HG03045 (cell line): Measurements from ENCODE around the gene SLC39A13.

Source experiments
- ATAC-seq: cut with Tn5 transposase; IDR thresholded peaks from one replicate; pipeline ENCODE4 v1.9.1; 2021; ENCODE audit warnings: mild to moderate bottlenecking, moderate library complexity; ENCODE audit not compliant: unreplicated experiment

SLC39A13 gene

GRCh38 chr11:47407746-47408590, at the start of gene SLC39A13:
Gene SLC39A13, plus strand, starts transcription at chr11:47408590. Its CDS starts 1,505 bp downstream, at chr11:47410095.
- peak; percentile 85 for ATAC-seq

DNA sequence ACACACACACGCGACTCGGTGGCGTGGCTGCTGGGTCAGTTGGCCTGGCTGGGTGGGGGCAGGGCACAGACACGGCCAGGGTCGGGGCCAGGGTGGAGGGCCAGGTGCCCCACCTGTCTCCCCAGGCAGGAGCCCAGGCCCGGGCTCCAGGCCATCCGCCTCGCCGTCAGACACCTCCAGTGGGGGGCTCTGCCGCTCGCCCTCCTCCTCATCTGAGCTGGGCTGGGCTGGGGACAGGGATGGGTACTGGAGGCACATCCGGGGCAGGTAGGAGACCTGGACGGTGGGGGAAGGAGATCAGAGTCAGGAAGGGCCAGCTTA, 49.7 kb upstream of the SLC39A13 start:
- ATAC-seq, result no peak

GRCh38 chr11:47359162-47359561, 49.2 kb upstream of the SLC39A13 start:
- no peak for ATAC-seq

DNA sequence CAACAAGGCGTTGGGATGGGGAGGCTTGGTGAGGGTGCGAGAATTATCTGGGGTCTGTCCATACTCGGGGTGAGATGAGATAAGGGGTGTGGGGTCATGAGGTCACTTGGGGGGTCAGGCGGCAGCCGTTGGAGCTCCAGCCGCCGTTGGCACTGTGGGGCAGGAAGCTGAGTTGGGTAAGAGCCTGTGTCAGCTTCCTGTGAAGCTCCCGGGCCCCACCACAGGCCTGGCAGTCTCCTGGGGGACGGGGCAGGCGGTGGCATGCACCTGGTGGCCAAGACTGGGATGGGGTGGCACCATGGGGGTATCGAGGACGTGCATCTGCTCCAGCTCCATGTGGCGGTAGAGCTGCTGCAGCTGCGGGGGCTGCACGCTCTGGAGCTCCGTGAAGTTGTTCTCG, 48.8 kb upstream of the SLC39A13 start:
- ATAC-seq, result no peak

- ATAC-seq, result no peak
Observed at GRCh38 chr11:47360341-47360740, 48.0 kb upstream of the SLC39A13 start.

- ATAC-seq, result no peak
Observed at GRCh38 chr11:47361419-47361818, 47.0 kb upstream of the SLC39A13 start.

- ATAC-seq, result no peak
Observed at GRCh38 chr11:47366020-47366490, 42.3 kb upstream of the SLC39A13 start.

DNA sequence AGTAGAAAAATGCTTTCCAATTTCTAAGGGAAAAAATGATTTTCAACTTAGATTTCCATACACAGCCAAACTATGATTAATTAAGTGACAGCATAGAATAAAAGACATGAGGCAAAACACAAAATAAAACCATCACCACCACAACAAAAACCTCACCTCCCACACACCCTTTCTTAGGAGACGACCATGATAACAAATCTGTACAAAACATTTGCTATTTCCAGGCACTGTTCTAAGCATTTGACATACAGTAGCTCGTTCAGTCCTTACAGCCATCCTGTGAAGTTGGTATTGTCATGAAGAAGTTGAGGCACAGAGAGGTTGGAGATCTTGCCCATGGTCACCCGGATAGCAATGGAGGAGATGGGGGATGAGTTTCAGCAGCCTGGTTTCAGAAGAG, 38.7 kb upstream of the SLC39A13 start:
- no peak for ATAC-seq

DNA sequence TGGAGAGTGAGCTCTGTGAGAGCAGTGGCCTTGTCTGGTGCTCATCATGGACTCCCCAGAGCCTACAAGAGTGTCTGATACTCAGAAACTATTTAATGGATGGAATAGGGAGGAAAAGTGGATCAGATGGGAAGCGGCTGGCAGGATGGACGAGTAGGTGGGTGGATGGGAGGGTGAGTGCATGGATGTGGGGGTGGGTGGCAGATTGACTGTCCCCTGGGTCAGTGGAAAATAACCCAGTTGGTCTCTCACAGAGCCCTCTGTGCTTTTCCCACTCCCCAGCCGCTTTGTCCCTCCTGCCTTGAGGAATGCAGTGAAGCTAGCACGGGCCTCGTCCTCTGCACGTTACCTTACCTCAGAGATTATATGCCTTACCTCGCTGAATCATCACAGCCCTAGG, 36.0 kb upstream of the SLC39A13 start:
- no peak for ATAC-seq

DNA sequence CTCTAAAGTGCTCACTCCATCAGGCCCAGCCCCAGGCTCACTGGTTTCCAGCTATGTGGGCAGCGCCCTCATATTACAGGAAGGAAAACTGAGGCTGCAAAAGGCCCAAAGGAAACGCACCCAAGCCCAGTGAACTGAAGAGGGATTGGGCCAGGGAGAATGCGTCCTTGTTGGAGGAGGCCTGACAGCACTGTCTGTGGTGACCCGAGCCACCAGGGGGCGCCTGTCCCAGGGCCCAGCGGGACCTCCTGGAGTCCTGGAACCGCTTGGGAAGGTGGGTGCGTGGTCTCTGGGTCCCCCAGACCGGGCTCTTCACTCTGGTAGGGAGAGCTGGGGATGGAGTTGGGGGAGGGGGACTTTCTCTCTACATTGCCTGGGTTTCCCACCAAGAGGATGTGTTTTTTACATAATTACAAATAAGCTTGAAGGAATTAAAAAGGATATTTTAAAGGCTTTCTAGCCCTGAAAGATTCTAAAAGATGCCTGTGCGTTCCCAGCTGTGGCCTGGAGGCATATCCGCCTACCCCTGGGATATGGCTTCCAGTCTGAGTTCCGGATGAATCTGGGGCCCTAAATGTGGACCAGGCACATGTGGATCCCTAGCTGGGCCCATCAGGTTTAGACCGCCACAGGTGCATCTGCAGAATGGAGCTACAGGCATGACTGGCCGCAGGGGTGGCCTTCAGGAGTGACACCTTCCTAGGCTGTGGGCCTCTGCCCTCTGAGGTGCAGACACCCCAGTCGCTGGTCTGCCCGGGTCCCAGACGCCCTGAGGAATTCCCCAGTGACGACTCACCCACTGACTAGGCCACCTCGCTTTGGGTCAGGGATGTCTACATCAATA, 34.3 kb upstream of the SLC39A13 start:
- ATAC-seq, result no peak

GRCh38 chr11:47374720-47375019, 33.7 kb upstream of the SLC39A13 start:
- no peak for ATAC-seq

- no peak for ATAC-seq
Observed at GRCh38 chr11:47375020-47375419, 33.4 kb upstream of the SLC39A13 start.

GRCh38 chr11:47375546-47376085, 32.8 kb upstream of the SLC39A13 start:
- ATAC-seq, result no peak

GRCh38 chr11:47376107-47376524, 32.3 kb upstream of the SLC39A13 start:
- ATAC-seq, result no peak

DNA sequence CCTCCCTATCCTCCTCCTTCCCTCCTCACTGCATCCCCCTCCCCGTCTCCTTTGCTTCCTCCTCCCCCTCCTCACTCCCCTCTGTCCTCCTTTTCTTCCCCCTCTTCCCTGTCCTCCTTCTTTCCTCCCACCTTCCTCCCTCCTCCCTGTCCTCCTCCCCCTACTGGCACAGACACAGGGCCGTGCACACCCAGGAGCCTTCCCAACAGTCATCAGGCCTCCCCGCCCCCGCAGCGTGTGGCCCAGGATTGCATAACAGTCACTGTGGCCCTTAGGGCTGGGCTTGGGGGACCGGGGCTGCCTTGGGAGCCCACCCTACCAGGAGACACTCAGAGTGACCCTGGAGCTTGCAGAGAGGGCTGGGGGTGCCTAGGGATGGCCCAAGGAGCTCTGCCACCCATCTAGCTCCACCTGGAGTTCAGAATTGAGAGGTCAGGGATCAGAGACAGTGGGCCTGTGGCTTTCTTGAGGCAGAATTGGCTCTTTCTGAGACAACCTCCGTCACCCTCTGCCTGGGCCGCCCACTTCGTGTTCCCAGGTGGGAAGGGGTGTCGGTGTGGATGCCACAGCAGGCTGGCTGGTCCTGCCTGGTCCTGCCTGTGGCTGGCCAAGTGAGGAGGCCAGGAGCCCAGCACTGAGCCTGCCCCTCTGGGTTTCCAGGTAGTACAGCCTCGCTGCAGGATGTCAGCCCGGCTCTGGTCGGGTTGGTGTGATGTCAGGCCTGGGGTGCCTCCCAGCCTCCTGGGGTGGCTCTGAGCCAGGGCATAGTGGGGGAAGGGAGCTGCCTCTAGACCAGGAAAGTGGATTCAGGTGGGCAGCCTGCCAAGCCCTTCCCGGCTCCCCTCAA, 31.6 kb upstream of the SLC39A13 start:
- peak; percentile 25 for ATAC-seq

DNA sequence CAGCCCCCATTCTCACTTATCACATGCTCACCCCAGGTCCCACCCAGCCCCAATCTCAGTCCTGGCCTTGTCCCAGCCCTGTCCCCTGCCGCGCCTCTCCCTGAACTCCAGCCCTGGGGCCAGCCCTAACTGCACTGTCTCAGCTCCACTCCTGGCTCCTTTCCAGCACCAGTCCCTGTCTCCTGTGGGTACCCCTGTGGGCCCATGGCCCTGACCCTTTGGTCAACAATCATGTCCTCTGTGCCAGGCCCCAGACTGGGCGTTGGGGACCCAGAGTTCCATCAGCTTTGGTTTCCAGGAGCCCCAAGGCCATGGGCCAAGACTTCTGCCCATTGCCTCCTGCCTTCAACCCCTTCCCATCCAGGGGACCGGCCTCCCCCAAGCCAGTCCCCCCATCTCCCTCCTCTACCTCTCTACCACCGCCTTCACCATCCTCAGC, 30.8 kb upstream of the SLC39A13 start:
- peak; percentile 15 for ATAC-seq

- ATAC-seq, result peak; percentile 79
Observed at GRCh38 chr11:47378010-47378835, 30.2 kb upstream of the SLC39A13 start, which contains the start of gene SPI1. Gene SPI1, minus strand, starts transcription at chr11:47378547. Its CDS starts 194 bp downstream, at chr11:47378353.

DNA sequence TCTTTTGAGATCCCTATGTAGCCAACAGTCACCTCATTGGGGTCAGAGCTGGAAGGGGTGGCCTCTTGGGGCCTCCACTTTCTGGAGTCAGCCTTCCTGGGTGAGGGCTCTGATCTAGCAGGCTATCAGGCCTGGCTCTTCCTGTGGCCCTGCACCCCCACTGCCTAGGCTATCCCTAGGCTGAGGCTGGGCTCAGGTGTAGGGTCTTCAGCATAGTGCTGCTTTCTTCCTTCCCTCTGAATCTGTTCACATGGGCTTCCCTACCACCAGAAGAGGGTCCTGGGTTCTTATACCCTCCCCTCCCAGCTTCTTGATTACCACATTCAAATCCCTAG, 29.6 kb upstream of the SLC39A13 start:
- ATAC-seq, result peak; percentile 2

GRCh38 chr11:47379317-47379716, 29.1 kb upstream of the SLC39A13 start:
- no peak for ATAC-seq

DNA sequence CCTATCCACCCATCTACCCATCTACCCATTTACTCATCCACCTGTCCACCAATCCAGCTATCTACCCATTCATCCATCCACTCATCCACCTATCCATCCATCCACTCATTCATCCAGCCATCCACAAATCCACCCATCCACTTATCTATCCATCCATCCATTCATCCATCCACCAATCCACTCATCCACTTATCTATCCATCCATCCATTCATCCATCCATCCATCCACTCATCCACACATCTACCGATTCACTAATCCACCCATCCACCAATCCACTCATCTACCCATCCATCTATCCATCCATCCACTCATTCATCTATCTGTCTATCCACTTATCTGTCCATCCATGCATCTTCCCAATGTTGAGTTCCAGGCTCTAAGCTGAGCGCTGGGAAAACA, 28.3 kb upstream of the SLC39A13 start:
- ATAC-seq, result no peak
